ENCODE data around the gene ALDOC. TPM values are rescaled to one million over a fixed set of nuclear protein-coding genes. Genes with fewer than 3 reads are reported as not detected.

ALDOC gene
- total RNA-seq = 56.8 and 65.1 TPM in 2 replicates

GRCh38 chr17:28576758-28577465, at the start of gene ALDOC:
ALDOC (minus strand) TSS chr17:28576895; CDS start chr17:28575532, 1,363 bp downstream.

GRCh38 chr17:28613931-28614381, 37.3 kb upstream of the ALDOC start, which contains the start of gene RSKR:
RSKR (minus strand) TSS chr17:28614185; CDS start chr17:28614161, 24 bp downstream.

GRCh38 chr17:28598799-28599310, 22.2 kb upstream of the ALDOC start, which contains the start of gene SPAG5:
SPAG5 (minus strand) TSS chr17:28599025; CDS start chr17:28598946, 79 bp downstream.

GRCh38 chr17:28571361-28572122, 5.2 kb downstream of the ALDOC start, which contains the start of gene PIGS:
PIGS (minus strand) TSS chr17:28571524; CDS start chr17:28571496, 28 bp downstream.

GRCh38 chr17:28552176-28552999, 24.3 kb downstream of the ALDOC start, which contains the start of gene UNC119:
UNC119 (minus strand) TSS chr17:28552624; CDS start chr17:28552557, 67 bp downstream.

Other genes starting within 250 kb of the ALDOC start
- gene IFT20, start 241.4 kb downstream of the ALDOC start, total RNA-seq = 37.8 and 42.5 TPM in 2 replicates
- gene TNFAIP1, start 241.1 kb downstream of the ALDOC start, total RNA-seq = 37.8 TPM in 2 replicates
- gene POLDIP2, start 219.4 kb downstream of the ALDOC start, total RNA-seq = 86.5 and 89.1 TPM in 2 replicates
- not detected in 2 replicates for gene SEBOX, start 211.7 kb downstream of the ALDOC start, total RNA-seq
- gene VTN, start 206.6 kb downstream of the ALDOC start, total RNA-seq = not detected in 2 replicates
- 20.0 and 25.6 TPM in 2 replicates for gene SARM1, start 205.2 kb downstream of the ALDOC start, total RNA-seq
- 6.8 and 7.1 TPM in 2 replicates for gene SLC46A1, start 170.7 kb downstream of the ALDOC start, total RNA-seq
- gene SLC13A2, start 103.3 kb downstream of the ALDOC start, total RNA-seq = not detected in 2 replicates
- not detected in 2 replicates for gene FOXN1, start 70.5 kb downstream of the ALDOC start, total RNA-seq
- gene UNC119, start 24.3 kb downstream of the ALDOC start, total RNA-seq = 20.4 and 22.0 TPM in 2 replicates
- 60.2 and 61.0 TPM in 2 replicates for gene PIGS, start 5.4 kb downstream of the ALDOC start, total RNA-seq
- 5.4 and 6.2 TPM in 2 replicates for gene SPAG5, start 22.1 kb upstream of the ALDOC start, total RNA-seq
- 2.1 and 4.7 TPM in 2 replicates for gene RSKR, start 37.3 kb upstream of the ALDOC start, total RNA-seq
- gene BLTP2, start 68.3 kb upstream of the ALDOC start, total RNA-seq = 163 and 173 TPM in 2 replicates
- gene SDF2, start 85.0 kb upstream of the ALDOC start, total RNA-seq = 35.2 and 39.1 TPM in 2 replicates
- gene SUPT6H, start 85.3 kb upstream of the ALDOC start, total RNA-seq = 58.0 and 67.8 TPM in 2 replicates
- 0.65 and 1.9 TPM in 2 replicates for gene PROCA1, start 135.0 kb upstream of the ALDOC start, total RNA-seq
- gene RAB34, start 141.0 kb upstream of the ALDOC start, total RNA-seq = 186 and 192 TPM in 2 replicates
- gene RPL23A, start 143.1 kb upstream of the ALDOC start, total RNA-seq = 245 and 263 TPM in 2 replicates
- gene TLCD1, start 149.3 kb upstream of the ALDOC start, total RNA-seq = 3.9 and 4.9 TPM in 2 replicates
- gene NEK8, start 151.9 kb upstream of the ALDOC start, total RNA-seq = 5.2 TPM in 2 replicates
- gene TRAF4, start 167.1 kb upstream of the ALDOC start, total RNA-seq = 36.6 and 39.3 TPM in 2 replicates